NCI-H82 treated with DMSO at 0.1 percent for 48 hours (cell line): ENCODE results near the gene MID1.

Source experiments
- DNase-seq: peaks from one replicate; lab custom pipeline; 2025; ENCODE audit not compliant: unreplicated experiment; lab: John Stamatoyannopoulos, UW

MID1 gene

DNA sequence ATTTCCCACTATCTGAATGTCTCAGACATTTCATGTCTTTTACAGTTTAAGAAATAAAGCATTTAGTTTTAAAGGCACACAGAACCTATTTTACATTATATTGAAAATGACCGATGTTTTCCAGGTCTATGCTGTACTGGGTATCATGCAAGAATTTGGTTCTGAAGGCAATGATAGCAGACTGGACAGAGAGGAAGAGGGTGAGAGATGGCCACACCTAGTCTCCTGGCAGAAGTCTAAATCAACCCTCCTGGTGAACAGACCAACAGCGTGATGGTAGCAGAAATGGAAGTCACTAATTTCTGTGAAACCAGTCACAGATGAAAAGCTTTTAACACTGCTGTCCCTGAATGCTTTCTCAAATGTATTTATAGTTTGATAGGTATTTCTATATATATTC is 41.9 kb downstream of the MID1 start:
- DNase-seq, result no peak

DNA sequence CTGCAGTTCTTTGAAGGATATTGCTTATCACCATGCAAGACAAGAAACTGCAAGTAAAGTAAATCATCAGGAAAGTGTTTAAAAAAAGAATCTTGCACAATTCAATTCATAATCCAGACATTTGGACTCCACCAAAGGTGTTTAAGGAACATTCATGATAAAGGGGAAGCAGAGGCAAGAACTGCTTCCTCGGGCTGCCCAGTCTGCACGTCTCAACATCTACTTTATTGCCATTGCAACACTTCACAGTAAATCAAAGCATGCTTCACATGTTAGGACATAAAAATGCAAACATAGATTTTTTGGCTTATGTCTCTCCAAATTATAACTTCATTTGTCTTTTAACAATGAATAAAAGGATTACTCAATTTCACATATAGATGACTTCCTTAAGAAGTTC is 42.5 kb downstream of the MID1 start:
- no peak for DNase-seq

DNA sequence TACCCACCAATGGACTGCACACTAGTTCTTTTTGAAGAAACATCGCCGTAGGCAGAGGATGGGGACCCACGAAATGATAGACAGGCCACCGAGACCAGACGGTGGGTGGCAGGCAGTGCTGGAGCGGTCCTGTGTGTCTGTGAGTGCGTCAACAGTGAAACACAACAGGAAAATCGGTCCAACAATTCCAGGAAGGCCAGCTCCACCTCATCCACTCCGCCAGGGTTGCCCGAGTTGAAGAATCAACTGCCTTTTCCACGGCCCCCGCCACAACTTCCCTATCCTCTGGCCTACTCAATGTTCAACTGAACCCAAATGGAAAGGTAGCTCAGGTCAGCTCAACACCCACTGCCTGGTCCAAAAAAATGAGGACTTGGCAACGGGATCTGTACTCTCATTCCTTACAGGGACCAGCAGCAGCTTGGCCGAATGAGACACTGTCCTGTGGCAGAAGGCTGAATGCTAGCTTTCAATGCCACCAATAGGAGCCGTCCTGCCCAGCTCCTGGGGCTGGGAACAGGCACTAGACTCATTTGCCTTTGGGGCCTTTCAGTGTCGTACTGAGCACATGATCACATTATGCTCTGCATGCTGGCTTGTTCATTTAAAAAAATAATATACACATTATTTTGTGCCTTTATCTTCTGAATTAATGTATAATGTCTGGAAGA is 43.5 kb downstream of the MID1 start:
- no peak for DNase-seq

DNA sequence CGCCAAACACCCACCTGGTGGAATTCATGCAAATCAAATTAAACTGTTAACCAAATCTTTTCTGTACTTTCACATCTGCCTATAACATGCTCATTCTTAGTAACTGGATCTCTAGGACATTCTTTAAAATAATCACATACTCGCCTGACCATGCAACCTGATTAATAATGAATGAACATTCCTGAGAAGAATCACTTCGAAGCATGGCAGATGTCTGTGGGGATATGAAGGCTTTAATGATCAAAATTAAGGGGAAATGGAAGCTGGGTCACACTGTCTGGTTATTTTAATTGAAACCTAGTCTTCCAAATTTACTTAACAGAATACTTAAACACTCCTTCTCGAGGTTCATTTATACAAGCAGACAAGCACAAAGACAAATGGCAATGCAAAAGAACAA is 44.2 kb downstream of the MID1 start:
- DNase-seq, result no peak

DNA sequence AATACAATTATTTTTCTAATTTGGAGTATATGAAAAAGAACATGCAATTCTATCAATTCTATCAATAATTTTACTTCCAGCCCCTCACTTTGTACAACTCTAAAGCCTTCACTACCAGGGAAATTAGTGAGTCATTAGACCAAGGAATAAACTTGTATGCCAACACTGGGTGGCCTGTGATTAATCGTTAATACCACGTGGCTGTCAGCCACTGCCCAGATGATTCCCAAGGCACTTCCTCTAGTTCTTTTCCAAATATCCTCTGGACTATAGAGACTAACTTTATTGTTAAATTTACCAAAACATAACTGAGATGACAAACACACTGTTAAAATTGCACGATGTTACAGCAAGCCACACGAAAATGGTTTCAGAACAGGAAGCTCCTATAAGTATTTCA is 45.7 kb downstream of the MID1 start:
- no peak for DNase-seq

DNA sequence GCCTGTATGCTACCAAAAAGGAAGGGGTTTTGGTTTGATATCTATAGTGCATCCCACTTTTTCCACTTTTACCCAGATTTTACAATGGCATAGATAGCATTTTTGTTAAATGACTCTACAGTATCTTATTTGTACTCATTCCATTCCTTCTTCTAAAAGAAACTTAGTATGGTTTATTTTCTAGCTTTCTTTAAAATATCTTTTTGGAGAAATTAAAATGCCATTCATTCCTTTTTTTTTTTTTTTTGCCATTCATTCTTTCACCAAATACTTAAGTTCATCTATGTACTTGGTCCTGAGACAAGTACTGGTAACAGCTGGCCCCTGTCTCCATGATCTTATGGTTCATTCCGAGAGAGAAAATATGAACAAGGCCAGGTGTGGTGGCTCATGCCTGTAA is 49.1 kb downstream of the MID1 start:
- DNase-seq, result no peak

DNA sequence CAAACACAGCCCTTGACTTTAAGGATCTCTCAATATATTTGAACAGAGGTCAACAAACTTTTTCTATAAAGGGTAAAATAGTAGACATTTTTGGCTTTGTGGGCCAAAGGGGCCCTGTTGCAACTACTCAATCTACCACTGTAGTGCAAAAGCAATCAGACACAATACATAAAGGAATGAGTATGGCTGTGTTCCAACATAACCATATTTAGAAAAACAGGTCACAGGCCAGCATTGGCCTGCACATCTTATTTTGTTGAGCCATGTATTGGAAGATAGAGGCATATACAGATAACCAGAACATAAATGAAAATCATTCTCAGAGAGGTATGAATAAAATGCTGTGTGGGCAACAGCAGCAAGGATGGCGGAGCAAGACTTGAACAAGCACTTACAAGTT is 49.8 kb downstream of the MID1 start:
- no peak for DNase-seq

DNA sequence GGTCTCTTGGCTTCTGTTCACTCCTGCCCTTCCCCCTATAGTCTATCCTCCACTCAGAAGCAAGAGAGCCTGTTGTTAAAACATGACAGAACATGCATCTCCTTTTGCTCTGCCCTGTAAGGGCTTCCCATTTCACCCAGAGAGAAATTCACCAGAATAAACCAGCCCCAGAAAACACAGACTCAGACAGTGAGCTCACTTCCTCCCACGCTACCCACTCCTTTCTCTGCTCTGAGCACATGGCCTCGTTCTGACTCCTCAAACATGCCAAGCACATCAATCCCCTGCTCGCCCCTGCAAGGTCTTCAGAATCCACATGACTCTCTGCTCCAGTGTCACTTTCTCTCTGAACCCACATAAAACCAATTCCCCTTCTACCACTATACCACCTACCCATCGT is 50.4 kb downstream of the MID1 start:
- DNase-seq, result no peak

DNA sequence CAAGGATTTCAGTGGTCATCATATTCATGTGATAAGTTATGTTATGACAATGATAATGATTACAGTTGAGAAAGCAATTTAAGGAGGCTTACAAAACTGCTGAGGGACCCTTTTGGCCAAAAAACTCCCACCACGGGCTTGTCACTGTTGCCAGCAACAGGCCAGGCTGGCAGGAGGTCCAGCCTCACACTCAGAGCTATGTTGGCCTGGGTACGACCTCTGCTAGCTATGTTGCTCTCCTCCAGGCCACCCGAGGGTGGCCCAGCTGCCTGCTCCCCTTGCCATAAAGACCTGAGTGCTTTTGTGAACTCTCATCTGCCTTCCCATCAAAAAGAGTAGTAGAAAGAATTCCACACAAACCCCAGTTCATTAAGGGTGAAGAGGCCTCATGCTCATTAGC is 52.0 kb downstream of the MID1 start:
- no peak for DNase-seq

DNA sequence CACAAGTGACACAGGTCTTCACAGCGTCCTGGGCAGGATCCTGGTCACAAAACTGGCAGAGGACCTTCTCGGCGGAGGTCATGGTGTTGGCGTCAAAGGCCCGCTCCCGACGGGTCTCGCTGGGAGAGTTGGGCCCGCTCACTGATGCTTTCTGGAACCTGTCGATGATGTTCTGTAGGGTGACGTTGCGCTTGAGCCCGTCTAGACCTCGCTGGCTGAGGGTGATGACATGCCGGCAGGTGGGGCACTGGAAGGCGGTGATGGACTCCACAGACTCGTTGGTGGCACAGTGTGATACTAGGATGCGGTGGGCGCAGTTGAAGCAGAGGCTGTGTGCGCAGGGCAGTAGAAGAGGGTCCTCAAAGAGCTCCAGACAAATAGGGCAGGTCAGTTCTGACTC is 53.2 kb downstream of the MID1 start:
- no peak for DNase-seq

DNA sequence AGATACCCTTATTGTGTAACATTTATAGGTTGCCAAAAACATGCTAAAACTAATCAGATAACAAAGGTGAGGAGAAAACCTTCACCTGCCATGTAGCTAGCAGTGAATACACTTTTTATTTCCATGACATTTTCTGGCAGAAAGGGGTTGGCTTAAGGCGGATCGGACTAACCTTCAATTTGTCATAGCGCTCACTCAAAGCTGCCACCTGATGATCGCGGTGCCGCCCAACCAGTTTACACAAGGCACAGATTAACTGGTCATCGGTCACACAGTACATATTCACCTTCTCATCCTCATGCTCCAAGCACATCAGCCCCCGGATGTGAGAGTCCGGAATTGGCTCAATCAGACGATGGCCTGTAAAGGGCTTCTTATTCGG is 53.7 kb downstream of the MID1 start:
- no peak for DNase-seq

DNA sequence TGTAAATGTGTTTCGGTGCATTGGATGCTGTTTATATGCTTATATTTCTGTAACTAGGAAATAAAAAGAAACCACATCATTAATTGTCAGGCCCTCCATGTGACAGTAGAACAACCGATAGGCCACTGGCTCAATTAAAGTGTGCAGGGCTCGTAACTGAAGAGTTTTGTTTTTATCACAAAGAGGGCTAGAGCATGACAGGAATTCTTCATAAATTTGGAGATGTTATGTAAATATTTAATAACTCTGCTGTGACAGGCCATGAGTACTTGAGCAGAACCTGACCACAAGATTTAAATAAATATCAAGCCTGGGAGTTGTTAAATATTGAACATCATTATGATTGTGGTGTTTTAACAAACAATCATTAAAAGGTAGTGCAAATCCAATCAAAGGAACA is 55.9 kb downstream of the MID1 start:
- no peak for DNase-seq

DNA sequence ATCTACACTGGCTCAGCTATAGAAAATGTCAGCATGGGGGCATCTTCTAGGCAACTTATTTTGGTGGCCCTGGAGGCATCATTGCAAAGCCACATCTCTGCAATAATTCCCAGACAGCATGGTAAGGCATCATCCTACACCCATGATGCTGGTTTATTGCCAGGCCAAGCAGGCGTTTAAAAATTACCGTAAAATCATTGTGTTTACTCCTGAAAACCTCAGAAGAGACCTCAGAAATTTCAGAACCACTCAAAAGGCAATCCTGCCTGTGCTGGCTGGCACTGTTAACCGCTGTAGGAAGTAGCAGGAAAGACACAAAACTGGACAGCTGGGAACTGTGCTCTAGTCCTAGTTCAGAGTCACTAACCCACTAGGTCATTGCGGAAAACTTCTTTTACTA is 63.2 kb downstream of the MID1 start:
- no peak for DNase-seq

DNA sequence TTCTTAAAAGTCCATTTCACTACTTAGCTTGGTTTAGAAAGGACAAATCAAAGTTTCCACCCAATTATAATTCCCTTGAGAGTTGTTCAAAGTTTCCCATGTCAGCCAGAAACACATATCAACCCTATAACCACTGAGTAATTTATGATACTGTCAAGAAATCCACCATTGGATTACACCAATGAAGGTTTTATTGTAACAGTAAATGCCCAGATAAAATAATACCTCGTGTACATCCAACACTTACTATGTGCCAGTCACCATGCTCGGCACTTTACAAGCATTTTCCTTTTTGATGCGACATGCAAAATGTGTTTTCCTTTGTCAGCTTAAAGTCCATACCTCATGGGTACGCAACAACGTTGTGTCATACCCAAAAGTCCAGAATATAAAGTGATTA is 64.0 kb downstream of the MID1 start:
- DNase-seq, result no peak

DNA sequence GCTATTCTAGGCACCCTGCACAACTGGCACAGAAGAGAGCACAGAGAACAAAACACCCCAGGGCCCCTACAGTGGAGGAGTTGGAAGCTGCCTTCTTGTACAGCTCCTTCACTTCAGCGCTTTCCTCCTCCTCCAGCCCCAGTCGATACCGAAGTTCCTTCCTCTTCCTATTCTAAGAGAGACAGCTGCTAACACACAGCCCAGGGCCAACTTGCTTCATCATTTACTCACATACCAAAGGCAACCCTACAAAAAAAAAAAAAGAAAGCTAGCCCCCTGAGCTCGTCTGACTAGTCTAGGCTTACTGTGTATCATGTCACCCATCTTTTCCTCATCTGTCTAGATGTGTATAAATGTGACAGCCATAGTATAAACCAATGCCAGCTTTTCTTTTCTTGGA is 64.5 kb downstream of the MID1 start:
- no peak for DNase-seq

DNA sequence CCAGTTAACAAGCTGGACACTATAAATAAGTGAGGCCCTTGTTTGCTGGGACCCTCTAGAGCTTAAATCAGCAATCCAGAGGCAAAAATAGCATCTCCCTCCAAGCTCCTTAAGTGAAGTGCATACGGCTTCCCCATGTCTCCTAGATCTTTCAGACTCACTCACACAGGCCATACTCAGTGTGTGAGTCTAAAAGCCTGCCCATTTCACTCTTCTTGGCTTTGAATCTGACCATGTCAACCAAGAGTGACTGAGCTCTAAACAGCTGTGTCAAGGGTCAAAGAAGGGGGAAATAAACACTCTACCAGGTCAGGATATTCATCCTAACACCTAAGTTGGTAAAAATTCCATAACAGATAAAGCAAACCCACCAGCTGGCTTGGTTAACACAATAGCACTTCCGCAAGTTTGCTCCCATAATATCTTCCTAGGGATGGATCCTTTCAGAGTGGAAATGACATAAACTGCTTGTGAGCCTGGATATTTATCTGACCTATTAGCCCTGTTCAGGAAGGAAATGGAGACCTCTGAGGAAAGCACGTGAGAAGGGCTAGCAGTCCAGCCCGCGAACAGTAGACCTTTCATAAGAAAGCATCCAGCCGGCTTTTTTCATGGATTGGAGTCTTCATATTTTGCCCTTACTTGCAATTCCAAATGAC is 65.6 kb downstream of the MID1 start:
- no peak for DNase-seq

DNA sequence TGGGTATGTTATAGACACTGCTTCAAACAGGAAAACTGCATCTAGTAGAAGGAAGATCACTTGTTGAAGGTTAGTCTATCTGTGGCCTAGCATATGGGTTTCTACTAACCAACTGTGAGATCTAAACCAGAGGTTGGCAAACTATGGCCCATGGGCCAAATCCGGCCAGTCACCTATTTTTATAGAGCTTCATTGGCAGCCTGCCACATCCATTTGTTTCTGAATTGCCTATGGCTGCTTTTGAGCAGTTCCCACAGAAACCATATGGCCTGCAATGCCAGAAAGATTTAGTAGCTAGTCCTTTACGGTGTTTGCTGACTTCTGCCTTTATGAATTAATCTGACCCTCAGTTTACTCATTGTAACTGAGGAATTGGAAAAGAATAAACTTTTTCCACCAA is 71.1 kb downstream of the MID1 start:
- DNase-seq, result no peak

DNA sequence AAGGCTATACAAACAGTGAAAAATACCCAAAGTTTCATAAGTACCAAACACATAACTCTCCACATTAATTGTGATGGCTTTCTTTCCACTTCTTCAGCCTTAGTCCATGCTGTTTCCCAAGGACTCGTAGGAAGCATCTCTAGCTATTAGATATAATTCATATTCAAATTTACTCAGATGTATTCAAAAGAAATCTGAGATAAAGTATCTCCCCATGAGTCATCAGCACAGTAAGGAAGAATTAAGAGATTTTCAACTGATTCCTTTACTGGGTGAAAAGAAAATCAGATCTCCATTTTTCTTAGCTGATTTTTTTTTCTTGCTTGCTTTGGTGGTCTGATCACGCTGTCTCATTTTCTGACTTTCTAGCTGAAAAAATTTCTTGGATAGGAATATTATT is 71.7 kb downstream of the MID1 start:
- no peak for DNase-seq

DNA sequence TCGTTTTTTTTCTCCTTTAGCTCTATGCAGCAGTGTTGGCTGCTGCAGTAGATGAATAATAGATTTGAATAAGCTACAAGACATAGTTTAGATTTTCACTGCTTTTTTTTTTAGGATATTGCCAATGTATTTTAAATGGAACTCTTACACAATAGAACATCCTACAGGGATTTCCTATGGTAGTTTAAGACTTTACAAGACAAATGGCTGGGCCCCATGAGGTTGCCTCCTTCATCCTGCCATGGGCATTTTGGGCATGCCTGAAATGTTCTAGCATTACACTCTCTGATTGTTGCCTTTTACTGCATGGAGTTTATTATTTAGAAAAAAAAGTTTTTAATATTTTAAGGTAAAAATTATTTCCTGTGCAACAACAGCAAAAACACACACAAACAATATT is 74.5 kb downstream of the MID1 start:
- DNase-seq, result no peak

DNA sequence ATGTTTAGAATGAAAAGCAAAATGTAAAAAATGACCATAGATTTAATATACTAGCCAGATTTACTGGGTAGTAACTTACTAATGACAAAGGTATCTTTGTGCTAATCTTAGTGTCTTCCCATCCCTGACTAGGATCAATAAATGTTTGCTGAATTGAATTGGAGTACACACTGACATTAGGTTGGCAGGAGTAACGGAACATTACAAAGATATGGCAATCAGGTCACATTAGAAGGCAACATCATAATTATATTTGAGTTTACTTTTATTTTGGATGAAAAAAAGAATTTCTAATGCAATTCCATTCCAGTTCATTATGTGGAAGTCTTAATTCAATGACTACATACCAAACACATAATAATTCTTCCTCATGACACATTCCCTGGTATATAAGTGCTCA is 77.8 kb downstream of the MID1 start:
- DNase-seq, result no peak

DNA sequence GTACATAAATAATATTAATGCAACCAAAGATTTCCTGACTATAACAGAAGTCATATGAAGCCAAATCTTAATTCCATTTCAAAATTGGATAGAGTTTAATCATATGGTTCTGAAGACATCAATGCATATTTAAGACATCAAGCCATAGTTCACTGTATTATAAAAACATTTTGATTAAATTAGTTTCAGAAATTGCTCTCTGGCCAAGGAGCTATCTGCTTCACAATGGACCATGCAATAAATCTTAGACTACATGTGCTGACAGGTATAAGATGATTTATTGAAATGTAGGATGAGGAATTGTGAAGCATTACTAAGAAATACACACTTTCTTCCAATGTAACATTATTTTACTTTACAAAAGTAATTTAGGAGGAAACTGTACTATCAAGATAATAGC is 81.6 kb downstream of the MID1 start:
- no peak for DNase-seq

DNA sequence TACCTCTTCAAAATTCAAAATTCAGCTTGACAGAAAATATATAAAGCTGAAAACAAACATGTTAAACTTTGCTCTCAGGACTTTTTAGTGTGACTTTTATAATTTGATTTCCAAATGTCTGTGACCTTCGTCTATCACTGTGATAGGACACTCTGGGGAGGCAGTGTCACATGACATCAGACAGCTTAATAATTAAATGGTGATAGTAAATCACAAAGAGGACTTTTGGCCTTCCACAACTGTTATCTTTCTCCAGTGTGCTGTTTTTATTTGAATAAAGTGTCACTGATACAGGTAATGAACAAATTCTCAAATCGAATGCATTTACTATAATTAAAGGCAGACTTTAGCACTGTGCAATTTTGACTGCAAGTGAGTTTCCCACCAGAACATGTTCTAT is 83.1 kb downstream of the MID1 start:
- no peak for DNase-seq

DNA sequence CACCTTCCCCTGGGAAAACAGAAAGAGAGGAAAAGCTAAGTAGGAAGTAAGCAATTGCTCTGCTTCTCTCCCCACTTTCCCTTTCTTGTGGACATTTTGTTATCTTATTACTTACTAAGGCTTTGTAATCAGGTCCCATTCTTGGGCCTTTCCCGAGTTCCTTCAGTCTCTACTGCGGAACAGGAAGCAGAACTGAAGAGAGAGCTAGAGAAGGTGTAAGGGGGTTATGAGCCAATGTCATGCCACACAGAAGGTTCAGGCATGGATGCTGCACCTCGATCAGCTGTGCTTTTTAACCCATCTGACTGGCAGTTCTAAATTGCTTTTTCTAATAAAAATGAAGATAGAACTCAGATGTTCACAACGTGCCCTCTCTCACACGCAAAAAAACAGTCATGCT is 83.6 kb downstream of the MID1 start:
- DNase-seq, result no peak
